IMR-90 (cell line): ENCODE measurements around the gene KCNJ1. TPM values are rescaled to one million over a fixed set of nuclear protein-coding genes. Genes with fewer than 3 reads are reported as not detected.

Experiments used
- ATAC-seq: fragments of 200-7000 bp; cut with Tn5 transposase; 2 replicates; pipeline ENCODE4 v1.9.1; 2020; ENCODE audit warnings: low read depth, mild to moderate bottlenecking, moderate library complexity
- BruUV-seq: library from RNA; stranded (reverse); fragments of 400-500 nt; replicated peaks from 2 replicates; lab custom pipeline; 2021; lab: Mats Ljungman, UMichigan
- CTCF ChIA-PET: fragments of 300-600 bp; formaldehyde crosslinking; extraction: SDS; loops from one replicate; lab custom pipeline; 2021; ENCODE audit warnings: antibody characterized with exemption; lab: Yijun Ruan, JAX
- POLR2A ChIA-PET: fragments of 300-600 bp; sonication (Branson Sonifier 250); formaldehyde crosslinking; loops from one replicate; lab custom pipeline; 2022; ENCODE audit warnings: antibody characterized with exemption; ENCODE audit not compliant: unreplicated experiment; lab: Charles Lee
- DNase-seq: peaks from one replicate; pipeline ENCODE4 v3.0.0; 2013
- H2AFZ ChIP-seq: replicated peaks from 2 replicates; pipeline ENCODE3; 2013; ENCODE audit warnings: low read length, mild to moderate bottlenecking; ENCODE audit not compliant: poor library complexity
- H2AK5ac ChIP-seq: 2 replicates; pipeline ENCODE4 v1.6.1; 2013; ENCODE audit warnings: low read depth, low read length, inconsistent platforms
- H2AK9ac ChIP-seq: replicated peaks from 2 replicates; pipeline ENCODE3; 2013; ENCODE audit warnings: mild to moderate bottlenecking, low read depth, low read length, moderate library complexity; ENCODE audit not compliant: poor library complexity
- H2BK120ac ChIP-seq: 2 replicates; pipeline ENCODE4 v1.6.1; 2013; ENCODE audit warnings: low read depth, low read length, inconsistent platforms
- H2BK15ac ChIP-seq: 3 replicates; pipeline ENCODE4 v1.6.1; 2013; ENCODE audit warnings: low read depth, low read length, inconsistent platforms
- H2BK20ac ChIP-seq: 2 replicates; pipeline ENCODE4 v1.6.1; 2013; ENCODE audit warnings: low read depth, mild to moderate bottlenecking, inconsistent platforms, low read length, moderate library complexity
- H2BK5ac ChIP-seq: 2 replicates; pipeline ENCODE4 v1.6.1; 2013; ENCODE audit warnings: mild to moderate bottlenecking, low read depth, low read length, inconsistent platforms; ENCODE audit not compliant: poor library complexity, severe bottlenecking
- H3K14ac ChIP-seq: replicated peaks from 2 replicates; pipeline ENCODE4 v1.6.1; 2013; ENCODE audit warnings: low read depth, low read length, inconsistent platforms
- H3K18ac ChIP-seq: 2 replicates; pipeline ENCODE4 v1.6.1; 2013; ENCODE audit warnings: low read depth, low read length, control low read depth
- H3K23ac ChIP-seq: 2 replicates; pipeline ENCODE4 v1.6.1; 2013; ENCODE audit warnings: low read depth, low read length, inconsistent platforms
- H3K27ac ChIP-seq: 2 replicates; pipeline ENCODE4 v1.5.1; 2013; ENCODE audit warnings: mild to moderate bottlenecking, control low read depth, low read length; ENCODE audit not compliant: insufficient read depth
- H3K27me3 ChIP-seq: 2 replicates; pipeline ENCODE4 v1.6.1; 2013; ENCODE audit warnings: low read length; ENCODE audit not compliant: control insufficient read depth, insufficient read depth
- H3K36me3 ChIP-seq: 2 replicates; pipeline ENCODE4 v1.6.1; 2013; ENCODE audit warnings: low read length, mixed read lengths; ENCODE audit not compliant: control insufficient read depth, insufficient read depth
- H3K4ac ChIP-seq: 2 replicates; pipeline ENCODE4 v1.6.1; 2013; ENCODE audit warnings: low read depth, low read length, inconsistent platforms
- H3K4me1 ChIP-seq: 2 replicates; pipeline ENCODE4 v1.6.1; 2013; ENCODE audit warnings: low read length, mixed read lengths; ENCODE audit not compliant: control insufficient read depth, insufficient read depth
- H3K4me2 ChIP-seq: 2 replicates; pipeline ENCODE4 v1.6.1; 2013; ENCODE audit warnings: low read depth, mild to moderate bottlenecking, control low read depth, low read length, moderate library complexity
- H3K4me3 ChIP-seq: 2 replicates; pipeline ENCODE4 v1.5.1; 2013; ENCODE audit warnings: low read depth, mild to moderate bottlenecking, control low read depth, low read length, moderate library complexity; ENCODE audit not compliant: insufficient read depth
- H3K56ac ChIP-seq: 2 replicates; pipeline ENCODE4 v1.6.1; 2013; ENCODE audit warnings: low read length, inconsistent platforms; ENCODE audit not compliant: insufficient read depth; ENCODE audit errors: extremely low read depth
- H3K79me1 ChIP-seq, 2 experiments: 2 replicates each; pipeline ENCODE4 v1.6.1; 2013; ENCODE audit warnings: low read length in 2 of 2, inconsistent platforms in 1 of 2, low read depth in 1 of 2
- H3K9ac ChIP-seq: 2 replicates; pipeline ENCODE4 v1.6.1; 2013; ENCODE audit warnings: low read depth, low read length, control low read depth
- H3K9me1 ChIP-seq: 2 replicates; pipeline ENCODE4 v1.6.1; 2013; ENCODE audit warnings: low read length, inconsistent platforms; ENCODE audit not compliant: insufficient read depth
- H3K9me3 ChIP-seq: 2 replicates; pipeline ENCODE4 v1.6.1; 2013; ENCODE audit warnings: low read length; ENCODE audit not compliant: control insufficient read depth, insufficient read depth
- H4K20me1 ChIP-seq: 2 replicates; pipeline ENCODE4 v1.6.1; 2013; ENCODE audit warnings: low read length, inconsistent platforms; ENCODE audit not compliant: insufficient read depth
- H4K5ac ChIP-seq: 2 replicates; pipeline ENCODE4 v1.6.1; 2013; ENCODE audit warnings: mild to moderate bottlenecking, low read depth, low read length, control low read depth
- H4K8ac ChIP-seq, 2 experiments: 2 replicates each; pipeline ENCODE4 v1.6.1; 2013; ENCODE audit warnings: low read depth in 2 of 2, low read length in 2 of 2, control low read depth in 1 of 2, inconsistent platforms in 1 of 2
- H4K91ac ChIP-seq: 2 replicates; pipeline ENCODE4 v1.6.1; 2013; ENCODE audit warnings: low read depth, low read length, inconsistent platforms; ENCODE audit not compliant: insufficient read depth
- BHLHE40 ChIP-seq: fragments of 150-350 bp; IDR thresholded peaks from 2 replicates; pipeline ENCODE4 v1.6.1; 2016; ENCODE audit warnings: mild to moderate bottlenecking, low read depth, low read length
- CEBPB ChIP-seq: IDR thresholded peaks from 2 replicates; pipeline ENCODE4 v1.6.1; 2012; ENCODE audit warnings: low read depth, low read length, improper control_type of control experiment
- CHD1 ChIP-seq: IDR thresholded peaks from 2 replicates; pipeline ENCODE4 v1.6.1; 2012; ENCODE audit warnings: low read depth, low read length, improper control_type of control experiment
- CTCF ChIP-seq: conservative IDR thresholded peaks from 2 replicates; pipeline ENCODE4 v1.5.1; 2012; ENCODE audit warnings: mild to moderate bottlenecking, low read depth, low read length, improper control_type of control experiment
- ELK1 ChIP-seq: fragments of 150-350 bp; IDR thresholded peaks from 2 replicates; pipeline ENCODE4 v1.6.1; 2016; ENCODE audit warnings: low read depth, mild to moderate bottlenecking, low read length, moderate library complexity, borderline replicate concordance
- FOS ChIP-seq: fragments of 150-350 bp; IDR thresholded peaks from 2 replicates; pipeline ENCODE4 v1.6.1; 2016; ENCODE audit warnings: low read depth, low read length
- MAFK ChIP-seq: IDR thresholded peaks from 2 replicates; pipeline ENCODE4 v1.6.1; 2012; ENCODE audit warnings: low read depth, low read length, improper control_type of control experiment
- MAZ ChIP-seq: IDR thresholded peaks from 2 replicates; pipeline ENCODE4 v1.6.1; 2012; ENCODE audit warnings: low read depth, mild to moderate bottlenecking, low read length, improper control_type of control experiment, moderate library complexity, borderline replicate concordance
- MXI1 ChIP-seq: IDR thresholded peaks from 2 replicates; pipeline ENCODE4 v1.6.1; 2012; ENCODE audit warnings: low read depth, mild to moderate bottlenecking, low read length, moderate library complexity, borderline replicate concordance
- NFE2L2 ChIP-seq: fragments of 150-350 bp; IDR thresholded peaks from 2 replicates; pipeline ENCODE4 v1.6.1; 2016; ENCODE audit warnings: low read depth, mild to moderate bottlenecking, low read length
- POLR2A ChIP-seq: IDR thresholded peaks from 2 replicates; pipeline ENCODE4 v1.6.1; 2012; ENCODE audit warnings: mild to moderate bottlenecking, low read depth, low read length
- RAD21 ChIP-seq: IDR thresholded peaks from 2 replicates; pipeline ENCODE4 v1.6.1; 2012; ENCODE audit warnings: low read length, improper control_type of control experiment
- RCOR1 ChIP-seq: IDR thresholded peaks from 2 replicates; pipeline ENCODE4 v1.6.1; 2012; ENCODE audit warnings: mild to moderate bottlenecking, low read length, improper control_type of control experiment; ENCODE audit not compliant: insufficient replicate concordance
- RFX5 ChIP-seq: IDR thresholded peaks from 2 replicates; pipeline ENCODE4 v1.8.0; 2012; ENCODE audit warnings: low read depth, mild to moderate bottlenecking, low read length, moderate library complexity
- SMC3 ChIP-seq: fragments of 150-350 bp; IDR thresholded peaks from 2 replicates; pipeline ENCODE4 v1.6.1; 2016; ENCODE audit warnings: low read depth, mild to moderate bottlenecking, antibody characterized with exemption, low read length, moderate library complexity
- USF2 ChIP-seq: fragments of 150-350 bp; IDR thresholded peaks from 2 replicates; pipeline ENCODE4 v1.6.1; 2017; ENCODE audit warnings: mild to moderate bottlenecking, antibody characterized with exemption, low read length, low read depth
- WGBS, 2 experiments: methylation state at CpG; one replicate each; pipeline versions ENCODE4 v1.1.5 to v1.1.7; 2013; ENCODE audit warnings: missing lambda C conversion rate in 2 of 2; ENCODE audit not compliant: insufficient read length in 1 of 2; ENCODE audit errors: extremely low coverage in 2 of 2; 5-methylcytosine and 5-hydroxymethylcytosine counted together
- dilution Hi-C: fragments of 300-500 bp; cut with HindIII; formaldehyde crosslinking; loops from one replicate; pipeline ENCODE4 v1.14.3; 2018; ENCODE audit warnings: low sequenced_read_pairs; ENCODE audit not compliant: unreplicated experiment
- in situ Hi-C: fragments of 300-500 bp; cut with MboI; formaldehyde crosslinking; loops from 3 replicates; pipeline ENCODE4 v1.14.3; 2019; ENCODE audit warnings: low sequenced_read_pairs, inconsistent platforms, mixed read lengths
- intact Hi-C: fragments of 100-400 bp; cut with micrococcal nuclease; formaldehyde crosslinking; loops from 2 replicates; pipeline ENCODE4 v1.10.0; 2022
- polyA plus RNA-seq, 3 experiments: library from polyadenylated mRNA; depleted of rRNA; stranded (reverse); fragments of >200 nt; gene quantifications; 2 replicates each; pipeline ENCODE4 v1.2.3, GENCODE V29; 2012; ENCODE audit warnings: low replicate concordance in 1 of 3
- total RNA-seq: library from RNA; depleted of rRNA; stranded (reverse); fragments of >200 nt; gene quantifications from 2 replicates; pipeline ENCODE4 v1.2.3, GENCODE V29; 2012

The KCNJ1 gene
- total and polyA plus RNA-seq, 2 of the 4 experiments (the other 2 are of a cell fraction), result not detected

- Histone ChIP-seq H3K36me3 (no peaks in the 10 kb centered on the region), H4K5ac (no peak overlapping the region), H3K56ac (no peak overlapping the region), H3K27ac (no peak overlapping the region), H3K79me1 (no peaks in the 10 kb centered on the region), H2BK120ac (no peak overlapping the region), H3K9ac (no peak overlapping the region), H2AFZ (no peak overlapping the region), H3K4me2 (no peak overlapping the region), H3K14ac (no peak overlapping the region), H2AK5ac (no peak overlapping the region), H2AK9ac (no peak overlapping the region), H3K23ac (no peak overlapping the region), H3K9me1 (peaks cover 7% of the 10 kb centered on the region), H3K9me3 (no peaks in the 10 kb centered on the region), H2BK15ac (no peak overlapping the region), H2BK5ac (no peak overlapping the region), H4K91ac (no peak overlapping the region), H2BK20ac (no peak overlapping the region), H3K4ac (no peak overlapping the region), H4K20me1 (no peaks in the 10 kb centered on the region; the same call in 1 of the 2 replicates), H3K18ac (no peak overlapping the region), H3K4me3 (no peak overlapping the region), H4K8ac (no peak overlapping the region), H3K4me1 (peaks cover 10% of the 10 kb centered on the region), H3K27me3 (peaks cover 5% of the 10 kb centered on the region; the same call in 1 of the 2 replicates)
- WGBS, 2 experiments, result no CpG with 5 or more reads among the region's 1 CpG
- intact Hi-C loops, result no loop called here
- in situ Hi-C loops, result no loop called here
- dilution Hi-C loops, result no loop called here
- no TSS peak for BruUV-seq
- DNase-seq (peak; percentile 13), ATAC-seq (no peak)
- TF ChIP-seq ELK1, result no peak
- no peak for TF ChIP-seq USF2
- TF ChIP-seq MAFK, result no peak
- TF ChIP-seq MXI1, result no peak
- no peak for TF ChIP-seq SMC3
- no peak for TF ChIP-seq MAZ
- TF ChIP-seq CHD1, result no peak
- TF ChIP-seq BHLHE40, result no peak
- no peak for TF ChIP-seq RAD21
- TF ChIP-seq POLR2A, result no peak
- no peak for TF ChIP-seq RFX5
- no peak for TF ChIP-seq FOS
- TF ChIP-seq CEBPB, result no peak
- TF ChIP-seq NFE2L2, result no peak
- no peak for TF ChIP-seq CTCF
- TF ChIP-seq RCOR1, result no peak
- CTCF ChIA-PET, result no interaction called here
- POLR2A ChIA-PET, result no interaction called here
Observed at GRCh38 chr11:128865490-128865889, 1.6 kb downstream of the KCNJ1 start.
